ENCODE results near the gene BFSP2. TPM values are rescaled to one million over a fixed set of nuclear protein-coding genes. Genes with fewer than 3 reads are reported as not detected.

BFSP2 gene
- total RNA-seq, 1 donor from 2014 or later = not detected

GRCh38 chr3:133368371-133369067 lies 31.3 kb upstream of the BFSP2 start:
- DNase-seq = no peak
- no peak for TF ChIP-seq CTCF (IDR thresholded peaks at IDR 0.05; ENCODE audit: partially characterized antibody, unreplicated experiment)
- peaks cover 5% of the 10 kb centered on the region for H3K4me1 Mint-ChIP-seq (ENCODE audit: low read depth, unreplicated experiment)
- no peaks in the 10 kb centered on the region for H3K9me3 Mint-ChIP-seq (ENCODE audit: unreplicated experiment)
- no peak overlapping the region for H3K4me3 Mint-ChIP-seq (ENCODE audit: unreplicated experiment)
- H3K27me3 Mint-ChIP-seq (ENCODE audit: unreplicated experiment) = no peaks in the 10 kb centered on the region
- H3K27ac Mint-ChIP-seq (ENCODE audit: unreplicated experiment) = no peak overlapping the region
- H3K36me3 Mint-ChIP-seq (ENCODE audit: unreplicated experiment) = no peaks in the 10 kb centered on the region

GRCh38 chr3:133369068-133369440 lies 30.8 kb upstream of the BFSP2 start:
- no peaks in the 10 kb centered on the region for H3K36me3 Mint-ChIP-seq (ENCODE audit: unreplicated experiment)
- H3K4me1 Mint-ChIP-seq (ENCODE audit: low read depth, unreplicated experiment) = peaks cover 5% of the 10 kb centered on the region
- DNase-seq = no peak
- H3K27ac Mint-ChIP-seq (ENCODE audit: unreplicated experiment) = no peak overlapping the region
- H3K27me3 Mint-ChIP-seq (ENCODE audit: unreplicated experiment) = no peaks in the 10 kb centered on the region
- H3K9me3 Mint-ChIP-seq (ENCODE audit: unreplicated experiment) = no peaks in the 10 kb centered on the region
- H3K4me3 Mint-ChIP-seq (ENCODE audit: unreplicated experiment) = no peak overlapping the region
- no peak for TF ChIP-seq CTCF (IDR thresholded peaks at IDR 0.05; ENCODE audit: partially characterized antibody, unreplicated experiment)

- TF ChIP-seq CTCF (IDR thresholded peaks at IDR 0.05; ENCODE audit: partially characterized antibody, unreplicated experiment) = no peak
- Mint-ChIP-seq H3K4me1 (ENCODE audit: low read depth, unreplicated experiment) (peaks cover 9% of the 10 kb centered on the region), H3K36me3 (ENCODE audit: unreplicated experiment) (no peaks in the 10 kb centered on the region), H3K9me3 (ENCODE audit: unreplicated experiment) (peaks cover 2% of the 10 kb centered on the region), H3K27me3 (ENCODE audit: unreplicated experiment) (no peaks in the 10 kb centered on the region), H3K27ac (ENCODE audit: unreplicated experiment) (no peak overlapping the region), H3K4me3 (ENCODE audit: unreplicated experiment) (no peak overlapping the region)
- DNase-seq = no peak
These were observed 28.7 kb upstream of the BFSP2 start for GRCh38 chr3:133371181-133371580.

GRCh38 chr3:133371676-133372075 lies 28.2 kb upstream of the BFSP2 start:
- TF ChIP-seq CTCF (IDR thresholded peaks at IDR 0.05; ENCODE audit: partially characterized antibody, unreplicated experiment) = no peak
- no peak for DNase-seq
- Mint-ChIP-seq H3K27me3 (ENCODE audit: unreplicated experiment) (no peaks in the 10 kb centered on the region), H3K36me3 (ENCODE audit: unreplicated experiment) (no peaks in the 10 kb centered on the region), H3K9me3 (ENCODE audit: unreplicated experiment) (peaks cover 2% of the 10 kb centered on the region), H3K4me3 (ENCODE audit: unreplicated experiment) (no peak overlapping the region), H3K4me1 (ENCODE audit: low read depth, unreplicated experiment) (peaks cover 9% of the 10 kb centered on the region), H3K27ac (ENCODE audit: unreplicated experiment) (no peak overlapping the region)

GRCh38 chr3:133374708-133375402 lies 25.0 kb upstream of the BFSP2 start:
- Mint-ChIP-seq H3K4me3 (ENCODE audit: unreplicated experiment) (peak overlapping the region; percentile 3), H3K27ac (ENCODE audit: unreplicated experiment) (no peak overlapping the region), H3K4me1 (ENCODE audit: low read depth, unreplicated experiment) (peaks cover 9% of the 10 kb centered on the region), H3K9me3 (ENCODE audit: unreplicated experiment) (peaks cover 2% of the 10 kb centered on the region), H3K36me3 (ENCODE audit: unreplicated experiment) (no peaks in the 10 kb centered on the region), H3K27me3 (ENCODE audit: unreplicated experiment) (no peaks in the 10 kb centered on the region)
- DNase-seq = no peak
- TF ChIP-seq CTCF (IDR thresholded peaks at IDR 0.05; ENCODE audit: partially characterized antibody, unreplicated experiment) = no peak

Measured in glutamatergic neuron (in vitro differentiated cells).